Epithelial cell of proximal tubule (primary cell): ENCODE data around the gene PLXDC1. TPM values are rescaled to one million over a fixed set of nuclear protein-coding genes. Genes with fewer than 3 reads are reported as not detected.

Experiments
- DNase-seq: peaks from one replicate; pipeline ENCODE4 v3.0.0-alpha.2; 2011; ENCODE audit warnings: low read depth
- H3K4me3 ChIP-seq: 2 replicates; pipeline ENCODE4 v1.5.1; 2011; ENCODE audit warnings: low read depth, mild to moderate bottlenecking, low read length
- CTCF ChIP-seq: conservative IDR thresholded peaks from 2 replicates; pipeline ENCODE4 v1.5.1; 2012; ENCODE audit warnings: low read depth, mild to moderate bottlenecking, low read length
- total RNA-seq: library from RNA; depleted of rRNA; stranded (reverse); fragments of >200 nt; gene quantifications from 2 replicates; pipeline ENCODE4 v1.2.3, GENCODE V29; 2015

PLXDC1 gene
- total RNA-seq, 1 donor from 2014 or later = not detected

DNA sequence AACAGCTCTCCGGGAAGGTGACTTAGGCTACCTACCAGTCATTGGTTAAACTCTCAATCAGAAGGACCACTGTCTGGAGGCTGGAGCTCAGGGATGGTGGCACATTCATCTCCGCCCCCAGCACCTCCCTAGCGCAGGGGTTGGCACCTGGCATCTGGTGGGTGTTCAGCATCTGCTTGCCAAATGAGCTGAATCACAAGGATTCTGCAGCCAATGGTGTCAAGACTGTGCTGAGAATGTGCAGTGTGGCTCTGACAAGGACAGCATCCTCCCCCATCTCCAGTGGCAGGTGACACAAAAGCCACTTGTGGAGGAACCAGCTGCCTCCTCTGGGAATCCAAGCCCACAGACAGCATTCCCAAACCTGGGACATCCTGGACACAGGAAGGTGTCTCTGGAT lies 35.2 kb downstream of the PLXDC1 start:
- no peak for DNase-seq
- H3K4me3 ChIP-seq = no peak overlapping the region
- TF ChIP-seq CTCF = no peak

GRCh38 chr17:39115135-39115534 lies 36.3 kb downstream of the PLXDC1 start:
- TF ChIP-seq CTCF = no peak
- no peak for DNase-seq
- H3K4me3 ChIP-seq = no peak overlapping the region

DNA sequence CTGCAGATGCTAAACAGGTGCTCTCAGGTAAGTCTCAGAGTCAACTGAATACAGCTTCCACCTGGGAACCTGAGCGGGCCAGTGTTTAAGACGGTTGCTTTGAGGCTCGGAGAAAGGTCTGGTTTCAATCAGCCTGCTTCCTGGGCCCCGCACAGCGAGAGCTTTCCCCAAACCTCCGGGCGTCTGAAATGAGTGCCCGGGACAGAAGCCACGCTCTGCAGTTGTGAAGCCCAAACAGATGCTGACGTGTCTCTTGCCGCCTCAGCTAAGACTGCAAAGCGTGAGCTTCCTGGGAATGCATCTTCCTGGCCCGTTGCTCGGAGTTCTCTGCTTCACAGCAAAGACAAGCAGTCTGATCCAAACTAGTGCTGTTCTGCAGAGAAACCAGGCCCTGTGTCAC lies 36.7 kb downstream of the PLXDC1 start:
- no peak for DNase-seq
- TF ChIP-seq CTCF = no peak
- no peak overlapping the region for H3K4me3 ChIP-seq

DNA sequence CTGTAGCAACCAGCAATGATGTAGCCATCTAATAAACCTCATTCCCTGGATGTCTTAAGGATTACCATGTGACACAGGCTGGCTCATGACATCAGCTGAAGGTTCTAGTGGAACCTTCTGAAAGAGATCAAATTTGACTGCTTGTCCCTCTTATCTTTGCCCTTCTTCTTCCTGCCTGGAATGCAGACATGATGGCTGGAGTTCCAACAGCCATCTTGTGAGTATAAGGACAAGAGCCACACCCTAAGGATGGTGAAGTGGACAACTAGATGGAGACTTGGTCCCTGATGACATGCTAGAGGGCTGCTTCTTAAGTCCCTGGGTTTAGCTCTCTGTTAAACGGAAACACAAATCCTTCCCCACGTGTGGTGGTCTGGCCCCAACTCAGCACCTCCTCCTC lies 37.6 kb downstream of the PLXDC1 start:
- no peak overlapping the region for H3K4me3 ChIP-seq
- no peak for DNase-seq
- no peak for TF ChIP-seq CTCF

- TF ChIP-seq CTCF = no peak
- DNase-seq = no peak
Measured at GRCh38 chr17:39110435-39111136, 40.9 kb downstream of the PLXDC1 start.

DNA sequence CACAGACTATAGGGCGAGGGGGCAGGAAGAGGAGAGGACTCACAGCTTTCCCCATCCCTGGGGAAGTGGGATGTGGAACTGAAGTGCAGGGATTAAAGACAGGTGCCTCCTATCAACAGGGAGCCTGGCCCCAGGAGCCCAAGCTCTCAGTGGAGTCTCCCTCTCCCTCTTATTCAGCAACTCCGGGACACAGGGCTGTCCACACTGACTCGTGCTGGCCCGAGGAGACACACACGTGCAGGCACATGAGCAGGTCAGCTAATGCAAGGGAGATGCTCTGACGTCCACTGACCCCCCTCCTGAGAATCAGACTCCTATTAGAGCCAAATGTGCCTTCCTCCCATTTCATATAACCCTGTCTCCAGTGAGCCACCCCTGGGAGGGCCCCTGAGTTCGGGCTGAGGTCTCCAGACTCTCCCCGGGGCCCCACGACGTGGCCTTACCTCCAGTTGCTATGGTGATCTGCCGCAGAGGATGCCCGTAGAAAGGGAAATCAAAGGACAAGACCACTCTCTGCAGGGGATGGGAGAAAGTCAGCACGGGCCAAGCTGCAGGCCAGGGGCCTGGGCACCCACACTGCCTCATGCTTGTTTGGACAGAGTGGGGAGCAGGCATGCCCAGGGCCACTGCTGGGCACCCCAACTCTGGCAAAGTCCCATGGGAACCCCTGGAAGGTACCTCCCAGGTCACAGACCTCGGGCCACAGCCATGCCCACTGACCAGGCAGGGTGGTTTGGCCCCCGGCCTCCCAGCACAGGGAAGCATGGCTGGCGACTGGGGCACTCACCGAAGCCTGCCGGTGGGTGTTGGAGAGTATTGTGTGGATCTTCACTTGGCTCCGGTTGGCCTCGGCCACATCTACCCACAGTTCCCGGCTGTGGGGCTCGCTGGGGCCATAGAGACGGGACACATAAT lies 42.7 kb downstream of the PLXDC1 start:
- DNase-seq = no peak
- H3K4me3 ChIP-seq = no peak overlapping the region
- TF ChIP-seq CTCF = no peak

More at GRCh38 chr17:39110435-39111136, 40.9 kb downstream of the PLXDC1 start:
- no peak overlapping the region for H3K4me3 ChIP-seq

- H3K4me3 ChIP-seq = no peak overlapping the region
- no peak for TF ChIP-seq CTCF
Measured at GRCh38 chr17:39107973-39108372, 43.5 kb downstream of the PLXDC1 start.

More at GRCh38 chr17:39107973-39108372, 43.5 kb downstream of the PLXDC1 start:
- DNase-seq = no peak
